Endometrial microvascular endothelial cells (primary cell): ENCODE results near the gene SPATA3. TPM values are rescaled to one million over a fixed set of nuclear protein-coding genes. Genes with fewer than 3 reads are reported as not detected.
"Not testable (repeated sequence)": the region's sequence is repeated elsewhere in the genome, so short reads cannot be mapped to it uniquely, and the experiment has no call there.

ENCODE experiments used
- in situ Hi-C: cut with HindIII; loops from 2 replicates; pipeline ENCODE4 v1.10.0; 2017; ENCODE audit warnings: low sequenced_read_pairs, low pct_unique_long_range_greater_than_20kb; ENCODE audit errors: inconsistent ontology term
- total RNA-seq: library from RNA; depleted of rRNA; stranded (reverse); fragments of >200 nt; gene quantifications from one replicate; pipeline ENCODE4 v1.2.3, GENCODE V29; 2015; ENCODE audit errors: inconsistent ontology term

The SPATA3 gene
- total RNA-seq, 1 donor from 2014 or later: not detected

DNA sequence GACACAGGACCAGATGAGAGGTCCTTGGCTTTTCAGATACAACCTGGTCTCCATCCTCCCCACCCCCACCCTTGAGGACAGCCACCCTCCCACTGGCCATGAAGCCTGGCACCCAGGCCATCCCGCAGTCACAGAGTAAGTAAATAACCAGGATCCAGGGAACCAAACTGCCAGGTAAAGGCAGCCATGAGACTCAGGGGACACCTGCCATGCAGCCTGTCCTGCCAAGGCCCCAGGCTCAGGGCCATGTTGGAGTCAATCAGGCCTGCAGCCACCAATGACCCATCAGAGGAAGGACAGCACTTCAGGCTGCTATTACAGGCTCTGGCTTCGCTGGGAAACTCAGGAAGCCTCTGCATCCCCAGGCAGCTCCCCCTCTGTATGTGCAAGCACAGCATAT lies 15.6 kb downstream of the SPATA3 start:
- in situ Hi-C loops: no loop called here

DNA sequence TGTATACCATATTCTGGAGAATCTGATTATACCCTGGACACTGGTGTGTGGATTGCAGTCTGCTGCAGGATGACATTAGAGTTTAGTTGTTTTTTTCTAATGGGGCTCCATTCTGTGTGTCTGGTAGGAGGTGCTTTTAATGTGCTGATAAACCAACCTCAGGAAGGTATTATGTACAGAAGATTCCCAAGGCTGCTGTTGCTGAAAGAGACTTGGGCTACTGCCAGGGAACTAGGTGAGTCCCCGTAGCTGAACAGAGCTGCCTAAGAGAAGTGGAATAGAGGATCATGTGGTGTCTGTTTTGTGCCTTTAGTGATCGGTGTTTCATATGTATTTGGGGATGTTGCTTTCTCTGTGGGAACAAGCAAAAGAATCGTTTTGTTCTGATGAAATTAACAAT lies 16.5 kb downstream of the SPATA3 start:
- in situ Hi-C loops: no loop called here

- in situ Hi-C loops: no loop called here
These were observed 17.9 kb downstream of the SPATA3 start for GRCh38 chr2:231013820-231014219.

DNA sequence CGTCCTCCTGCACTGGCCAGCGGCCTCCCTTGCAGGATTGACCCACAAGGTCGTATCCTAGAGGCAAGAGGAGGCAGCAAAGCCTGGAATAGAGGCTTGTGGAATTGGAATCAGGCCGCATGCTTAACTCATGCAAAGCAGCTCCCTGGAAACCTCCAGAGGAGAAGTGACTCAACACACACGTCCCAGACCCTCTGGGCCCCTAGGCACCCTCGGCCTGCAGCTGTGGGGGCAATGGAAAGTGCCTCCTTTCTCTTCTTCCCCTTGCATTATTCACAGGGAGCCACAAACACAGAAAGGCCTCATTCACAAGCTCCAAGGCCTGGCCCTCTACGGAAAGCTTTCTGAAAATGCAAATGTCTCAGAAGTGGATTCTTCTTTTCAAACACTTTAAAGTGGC lies 19.6 kb downstream of the SPATA3 start:
- in situ Hi-C loops: no loop called here

DNA sequence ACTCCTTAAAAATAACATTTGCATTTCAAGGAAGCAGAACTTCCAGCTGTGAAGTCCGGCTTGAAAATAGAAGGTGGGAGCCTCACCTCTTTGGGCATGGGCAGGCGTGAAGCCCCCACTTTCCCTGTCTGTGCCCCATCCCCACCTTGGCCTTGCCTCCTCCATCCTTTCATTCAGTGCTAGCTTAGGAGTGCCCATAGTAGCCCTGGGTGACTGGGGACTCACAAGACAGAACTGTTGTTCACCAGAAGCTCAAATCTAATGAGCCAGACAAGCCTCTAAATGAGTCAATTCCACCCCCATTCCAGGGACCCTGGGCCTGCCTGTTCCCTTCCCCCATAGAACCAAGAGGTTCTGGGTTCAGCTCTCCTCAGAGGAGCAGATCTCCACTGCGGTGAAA lies 20.0 kb downstream of the SPATA3 start:
- in situ Hi-C loops: no loop called here

DNA sequence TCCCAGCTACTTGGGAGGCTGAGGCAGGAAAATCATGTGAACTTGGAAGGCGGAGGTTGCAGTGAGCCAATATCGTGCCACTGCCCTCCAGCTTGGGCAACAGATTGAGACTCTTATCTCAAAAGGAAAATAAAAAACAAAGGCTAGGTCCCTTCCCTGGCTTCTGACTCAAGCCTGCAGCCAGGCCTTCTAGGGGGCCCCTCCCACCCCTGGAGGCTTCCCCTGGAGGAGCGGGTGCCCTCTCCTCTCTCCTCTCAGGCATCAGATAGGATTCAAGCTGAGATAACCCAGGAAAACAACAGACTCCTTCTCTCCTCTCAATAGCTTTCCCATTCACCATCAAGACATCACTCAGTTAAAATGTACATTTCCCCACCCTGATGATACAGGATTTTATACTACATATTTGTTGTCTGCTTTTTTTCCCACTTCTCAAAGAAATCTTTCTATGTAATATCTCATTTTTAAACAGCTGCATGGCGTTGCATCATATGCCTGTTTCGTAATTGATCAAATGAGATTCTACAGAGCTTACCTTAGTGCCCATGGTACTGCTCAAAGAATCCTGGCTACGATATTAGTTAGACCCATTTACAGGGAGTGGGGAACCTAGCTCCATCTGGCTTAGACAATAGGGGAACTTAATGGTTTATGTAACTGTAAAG lies 20.8 kb downstream of the SPATA3 start:
- in situ Hi-C loops: no loop called here

DNA sequence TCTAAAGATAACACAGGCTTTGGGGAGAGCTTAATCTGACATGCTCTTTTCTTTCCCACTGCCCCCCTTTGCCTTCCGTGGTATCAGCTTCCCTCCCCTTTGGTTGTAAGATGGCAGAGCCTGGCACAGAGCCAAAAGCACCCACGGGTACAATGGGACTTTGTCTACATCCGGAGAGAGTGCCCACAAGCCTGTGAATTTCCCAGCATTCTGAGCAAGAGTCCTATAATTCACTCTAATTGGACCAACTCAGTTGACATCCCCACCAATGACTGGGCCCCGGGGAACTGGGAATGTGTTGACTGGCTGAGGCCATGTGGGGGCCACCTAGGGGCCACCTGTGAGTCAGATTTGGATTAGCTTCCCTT lies 21.3 kb downstream of the SPATA3 start:
- in situ Hi-C loops: no loop called here

DNA sequence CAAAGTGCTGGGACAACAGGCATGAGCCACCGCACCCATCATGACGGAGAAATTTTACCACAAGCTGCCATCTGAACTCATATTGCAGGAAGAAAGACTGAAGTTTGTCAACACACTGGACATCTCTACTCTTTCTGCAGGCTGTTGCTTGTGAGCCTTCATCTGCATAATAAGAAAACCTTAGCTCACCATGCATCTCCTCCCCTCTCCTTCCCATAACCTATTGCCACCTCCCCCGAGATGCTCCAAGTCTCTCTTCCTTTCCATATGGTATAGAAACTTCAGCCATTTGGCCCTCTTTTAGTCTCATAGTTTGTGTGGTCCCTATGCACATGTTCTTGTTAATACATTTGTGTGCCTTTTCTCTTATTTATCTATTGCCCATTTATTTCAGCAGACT lies 22.3 kb downstream of the SPATA3 start:
- in situ Hi-C loops: no loop called here

GRCh38 chr2:231025059-231025458 lies 29.1 kb downstream of the SPATA3 start:
- in situ Hi-C loops: not testable (repeated sequence)

- in situ Hi-C loops: no loop called here
These were observed 33.0 kb downstream of the SPATA3 start for GRCh38 chr2:231028889-231029288.

DNA sequence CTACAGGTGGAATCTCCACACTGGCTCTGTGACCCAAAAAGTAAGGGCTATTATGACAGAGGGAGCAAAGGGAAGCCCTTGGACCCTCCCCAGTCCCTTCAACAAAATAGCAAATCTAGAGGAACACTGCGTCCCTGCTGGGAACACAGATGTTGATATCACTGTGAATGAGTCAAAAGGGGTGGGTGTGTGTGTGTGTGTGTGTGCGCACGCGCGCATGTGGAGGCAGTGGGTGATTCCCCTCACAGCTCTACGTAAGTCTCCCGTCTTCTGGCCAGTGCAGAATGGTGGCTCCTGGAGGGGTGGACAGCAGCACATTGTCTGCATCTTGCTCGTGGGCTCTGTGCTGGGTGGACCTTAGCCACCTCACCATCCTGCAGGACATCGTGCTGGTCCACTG lies 33.6 kb downstream of the SPATA3 start:
- in situ Hi-C loops: no loop called here

GRCh38 chr2:231030725-231031124 lies 34.8 kb downstream of the SPATA3 start:
- in situ Hi-C loops: no loop called here

DNA sequence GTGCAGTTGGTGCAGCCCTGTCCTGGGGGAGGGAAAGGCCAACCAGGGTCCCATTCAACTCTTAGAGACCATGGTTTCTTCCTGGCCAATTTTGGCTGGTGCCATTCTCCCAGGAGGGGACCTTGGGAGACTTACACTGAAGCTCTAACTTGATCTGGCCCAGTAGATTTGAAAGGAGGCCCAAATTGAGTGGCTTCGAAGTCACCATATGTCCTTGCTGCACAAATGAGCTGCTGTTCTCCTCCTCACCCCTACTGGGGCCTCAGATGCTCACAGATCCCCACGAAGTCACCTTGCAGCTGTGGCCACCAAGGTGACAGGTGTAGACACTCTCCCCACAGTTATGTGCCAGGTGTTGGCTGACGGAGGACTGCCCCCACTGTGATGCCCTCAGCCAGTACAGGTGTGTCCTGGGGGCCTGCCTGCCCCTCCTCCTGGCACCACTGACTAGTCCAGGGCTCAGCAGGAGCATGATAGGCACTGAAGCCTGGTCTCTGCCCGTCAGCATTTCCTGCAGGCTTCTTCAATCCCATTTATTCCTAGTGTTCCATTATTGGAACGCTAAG lies 36.7 kb downstream of the SPATA3 start:
- in situ Hi-C loops: no loop called here

GRCh38 chr2:231033147-231034132 lies 37.5 kb downstream of the SPATA3 start:
- in situ Hi-C loops: no loop called here

DNA sequence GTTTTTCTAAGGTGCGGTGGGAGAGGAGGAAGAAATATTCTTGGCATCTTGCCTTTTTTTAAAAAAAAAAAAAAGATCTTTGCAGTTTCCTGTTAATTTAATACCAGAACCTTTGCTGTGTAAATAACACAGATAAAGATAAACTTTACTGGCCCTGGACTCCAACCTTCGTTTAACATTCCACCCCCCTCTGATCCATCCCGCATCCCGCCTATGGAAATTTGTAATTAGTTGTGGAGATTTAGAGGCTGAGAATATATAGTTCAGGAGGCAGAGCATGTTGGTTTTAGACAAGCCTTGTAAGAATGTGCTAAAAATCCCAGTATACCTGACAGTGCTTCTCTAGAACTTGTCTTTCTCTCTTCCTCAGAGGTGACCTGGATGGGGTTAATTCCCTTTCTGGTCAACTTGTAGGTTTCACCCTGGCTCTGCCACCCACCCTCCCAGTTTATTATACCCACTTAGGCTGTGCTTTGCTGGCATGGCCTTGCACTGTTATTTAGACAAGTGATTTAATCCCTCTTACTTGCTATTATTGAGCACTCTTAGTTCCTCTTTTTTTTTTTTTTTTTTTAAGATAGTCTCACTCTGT lies 38.5 kb downstream of the SPATA3 start:
- in situ Hi-C loops: no loop called here

GRCh38 chr2:231036131-231036530 lies 40.2 kb downstream of the SPATA3 start:
- in situ Hi-C loops: no loop called here

DNA sequence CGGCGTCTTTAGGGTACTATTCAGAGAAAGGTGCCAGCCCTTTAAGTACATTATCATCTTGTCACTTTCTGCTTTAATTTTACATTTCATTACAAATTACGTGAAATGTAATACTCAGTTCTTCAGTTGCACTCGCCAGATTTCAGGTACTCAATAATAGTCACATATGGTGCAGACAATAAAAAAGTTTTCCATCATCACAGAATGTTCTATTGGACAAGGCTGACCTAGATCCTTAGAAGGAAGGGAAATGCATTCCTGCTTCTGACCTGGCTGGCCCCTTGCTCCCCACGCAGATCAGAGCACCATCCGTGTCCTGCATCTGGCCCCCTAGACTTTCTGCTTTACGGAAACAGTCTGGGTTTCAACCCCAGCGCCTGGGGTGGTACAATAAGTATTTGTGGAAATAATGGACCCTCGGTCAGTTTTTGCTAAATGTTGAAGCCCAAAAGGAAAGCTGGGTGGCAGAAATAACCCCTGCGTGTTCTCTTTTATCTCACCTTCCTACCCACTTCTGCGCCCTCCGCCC lies 40.7 kb downstream of the SPATA3 start:
- in situ Hi-C loops: no loop called here

DNA sequence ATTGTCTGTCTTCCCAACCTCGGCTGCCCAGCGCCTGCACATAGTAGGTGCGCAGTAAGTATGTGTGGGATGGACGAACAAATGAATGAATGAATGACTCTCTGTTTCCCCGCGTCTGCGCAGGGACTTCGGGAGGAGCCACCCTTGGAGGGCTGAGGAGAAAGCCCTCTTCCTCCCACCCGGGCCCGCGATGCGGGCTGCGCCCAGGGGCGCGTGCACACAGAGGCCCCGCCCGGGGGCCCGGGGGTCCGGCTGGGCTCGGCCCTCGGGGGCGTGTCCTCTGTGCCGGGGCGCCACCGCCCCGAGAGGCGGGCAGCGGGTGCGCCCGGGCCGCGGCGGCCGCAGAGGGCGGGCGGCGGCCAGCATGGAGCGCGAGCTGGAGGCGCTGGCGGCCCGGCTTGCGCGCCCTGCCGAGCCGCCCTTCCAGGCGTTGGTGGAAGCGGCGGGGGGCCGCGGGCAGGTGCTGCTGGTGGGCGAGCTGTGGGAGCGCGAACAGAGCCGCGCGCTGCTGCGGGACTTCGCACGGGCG lies 41.3 kb downstream of the SPATA3 start, which contains the start of gene C2orf72:
Gene C2orf72, plus strand, starts transcription at position 322 of the 529 bp plus-strand sequence. Its CDS starts 43 bp downstream, at position 365.
- in situ Hi-C loops: no loop called here
